COR-L47 (cell line): ENCODE data around the gene GPC6.

Experiments used
- DNase-seq: peaks from one replicate; lab custom pipeline; 2025; lab: John Stamatoyannopoulos, UW

The GPC6 gene

GRCh38 chr13:93853912-93854311 lies 627.3 kb downstream of the GPC6 start:
- no peak for DNase-seq

GRCh38 chr13:93857126-93857525 lies 630.5 kb downstream of the GPC6 start:
- no peak for DNase-seq

GRCh38 chr13:93859716-93860115 lies 633.1 kb downstream of the GPC6 start:
- no peak for DNase-seq

- no peak for DNase-seq
Measured at GRCh38 chr13:93861818-93862217, 635.2 kb downstream of the GPC6 start.

GRCh38 chr13:93862259-93862658 lies 635.7 kb downstream of the GPC6 start:
- DNase-seq = no peak

GRCh38 chr13:93865235-93865634 lies 638.6 kb downstream of the GPC6 start:
- DNase-seq = no peak

GRCh38 chr13:93867481-93867880 lies 640.9 kb downstream of the GPC6 start:
- DNase-seq = no peak

GRCh38 chr13:93872376-93872775 lies 645.8 kb downstream of the GPC6 start:
- no peak for DNase-seq

- no peak for DNase-seq
Measured at GRCh38 chr13:93872786-93873347, 646.3 kb downstream of the GPC6 start.

- no peak for DNase-seq
Measured at GRCh38 chr13:93875547-93875946, 648.9 kb downstream of the GPC6 start.

GRCh38 chr13:93876236-93876635 lies 649.6 kb downstream of the GPC6 start:
- no peak for DNase-seq

- no peak for DNase-seq
Measured at GRCh38 chr13:93878675-93879074, 652.1 kb downstream of the GPC6 start.

- no peak for DNase-seq
Measured at GRCh38 chr13:93881411-93881810, 654.8 kb downstream of the GPC6 start.

- DNase-seq = no peak
Measured at GRCh38 chr13:93882086-93882651, 655.6 kb downstream of the GPC6 start.

GRCh38 chr13:93889430-93889951 lies 662.9 kb downstream of the GPC6 start:
- no peak for DNase-seq

- no peak for DNase-seq
Measured at GRCh38 chr13:93899981-93900380, 673.4 kb downstream of the GPC6 start.

- no peak for DNase-seq
Measured at GRCh38 chr13:93900731-93901130, 674.1 kb downstream of the GPC6 start.

GRCh38 chr13:93903909-93904308 lies 677.3 kb downstream of the GPC6 start:
- no peak for DNase-seq

GRCh38 chr13:93915269-93915809 lies 688.7 kb downstream of the GPC6 start:
- DNase-seq = no peak

GRCh38 chr13:93922063-93922855 lies 695.7 kb downstream of the GPC6 start:
- no peak for DNase-seq

- DNase-seq = no peak
Measured at GRCh38 chr13:93925990-93926389, 699.4 kb downstream of the GPC6 start.

- DNase-seq = no peak
Measured at GRCh38 chr13:93926425-93926824, 699.8 kb downstream of the GPC6 start.

- DNase-seq = no peak
Measured at GRCh38 chr13:93927431-93927830, 700.8 kb downstream of the GPC6 start.
